Tibial artery (tissue), 4 donors: ENCODE measurements around the gene VEGFA.

Experiments used
- DNase-seq, 2 donors: peaks; one replicate each; pipeline ENCODE4 v3.0.0-alpha.2; 2019
- H3K27ac ChIP-seq, 2 donors: fragments of 200-600 bp; sonication (generic) in 1 of 2; 1 replicate in 1 of 2; 2 replicates in 1 of 2; pipeline ENCODE4 v1.5.1; 2018 to 2019; ENCODE audit warnings: mild to moderate bottlenecking in 1 of 2
- H3K27me3 ChIP-seq, 2 donors: fragments of 200-600 bp; sonication (generic) in 1 of 2; one replicate each; pipeline versions ENCODE4 v1.5.1 to v1.6.0; 2016 to 2019
- H3K36me3 ChIP-seq, 3 donors: fragments of 200-600 bp; sonication (generic) in 2 of 3; one replicate each; pipeline ENCODE4 v1.5.1; 2016 to 2019; ENCODE audit warnings: mild to moderate bottlenecking in 2 of 3
- H3K4me1 ChIP-seq, 4 donors: fragments of 200-600 bp; sonication (generic) in 2 of 4; 1 replicate in 3 of 4; 2 replicates in 1 of 4; pipeline ENCODE4 v1.5.1; 2016 to 2019
- H3K4me3 ChIP-seq, 2 donors: fragments of 200-600 bp; sonication (generic) in 1 of 2; 1 replicate in 1 of 2; 2 replicates in 1 of 2; pipeline ENCODE4 v1.5.1; 2018 to 2019; ENCODE audit warnings: mild to moderate bottlenecking in 2 of 2
- H3K9me3 ChIP-seq, 3 donors: fragments of 200-600 bp; sonication (generic) in 1 of 3; one replicate each; pipeline ENCODE4 v1.5.1; 2016 to 2019
- intact Hi-C: fragments of 100-400 bp; cut with DNase I; formaldehyde crosslinking; loops from one replicate; pipeline ENCODE4 v1.15.0; 2023; ENCODE audit warnings: low total_unique reads
- TF ChIP-seq, protein P1 (sequence below), 2 experiments: fragments of 200-600 bp in 1 of 2; fragments of 450-650 bp in 1 of 2; IDR thresholded peaks; one replicate each; pipeline ENCODE4 v1.5.1; 2017 to 2019; ENCODE audit warnings: antibody characterized with exemption in 2 of 2, mild to moderate bottlenecking in 1 of 2, moderate library complexity in 1 of 2

VEGFA gene

DNA sequence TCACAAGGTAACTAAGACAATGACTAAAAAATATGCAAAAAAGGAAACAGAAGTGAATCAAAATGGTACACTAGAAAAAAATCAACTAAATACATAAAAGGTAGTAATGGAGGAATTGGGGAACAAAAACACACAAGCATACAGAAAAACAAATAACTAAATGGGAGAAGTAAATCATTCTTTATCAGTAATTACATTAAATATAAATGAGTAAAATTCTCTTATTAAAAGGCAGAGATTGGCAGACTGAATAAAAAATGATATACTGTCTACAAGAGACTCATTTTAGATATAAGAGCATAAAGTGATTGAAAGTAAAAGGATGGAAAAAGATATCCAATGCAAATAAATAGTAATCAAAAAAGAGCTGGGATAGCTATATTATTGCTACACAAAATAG lies 39.4 kb upstream of the VEGFA start:
- Histone ChIP-seq H3K36me3 (no peaks in the 10 kb centered on the region), H3K9me3 (peaks cover 0 to 17% (median 4%) of the 10 kb centered on the region in 3 donors), H3K4me3 (no peak overlapping the region), H3K27ac (no peak overlapping the region), H3K27me3 (no peaks in the 10 kb centered on the region), H3K4me1 (no peaks in the 10 kb centered on the region)
- no peak for DNase-seq
- intact Hi-C loops, result no loop called here
- TF ChIP-seq, protein P1, sequence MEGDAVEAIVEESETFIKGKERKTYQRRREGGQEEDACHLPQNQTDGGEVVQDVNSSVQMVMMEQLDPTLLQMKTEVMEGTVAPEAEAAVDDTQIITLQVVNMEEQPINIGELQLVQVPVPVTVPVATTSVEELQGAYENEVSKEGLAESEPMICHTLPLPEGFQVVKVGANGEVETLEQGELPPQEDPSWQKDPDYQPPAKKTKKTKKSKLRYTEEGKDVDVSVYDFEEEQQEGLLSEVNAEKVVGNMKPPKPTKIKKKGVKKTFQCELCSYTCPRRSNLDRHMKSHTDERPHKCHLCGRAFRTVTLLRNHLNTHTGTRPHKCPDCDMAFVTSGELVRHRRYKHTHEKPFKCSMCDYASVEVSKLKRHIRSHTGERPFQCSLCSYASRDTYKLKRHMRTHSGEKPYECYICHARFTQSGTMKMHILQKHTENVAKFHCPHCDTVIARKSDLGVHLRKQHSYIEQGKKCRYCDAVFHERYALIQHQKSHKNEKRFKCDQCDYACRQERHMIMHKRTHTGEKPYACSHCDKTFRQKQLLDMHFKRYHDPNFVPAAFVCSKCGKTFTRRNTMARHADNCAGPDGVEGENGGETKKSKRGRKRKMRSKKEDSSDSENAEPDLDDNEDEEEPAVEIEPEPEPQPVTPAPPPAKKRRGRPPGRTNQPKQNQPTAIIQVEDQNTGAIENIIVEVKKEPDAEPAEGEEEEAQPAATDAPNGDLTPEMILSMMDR (IDR thresholded peaks at IDR 0.05), result no peak

DNA sequence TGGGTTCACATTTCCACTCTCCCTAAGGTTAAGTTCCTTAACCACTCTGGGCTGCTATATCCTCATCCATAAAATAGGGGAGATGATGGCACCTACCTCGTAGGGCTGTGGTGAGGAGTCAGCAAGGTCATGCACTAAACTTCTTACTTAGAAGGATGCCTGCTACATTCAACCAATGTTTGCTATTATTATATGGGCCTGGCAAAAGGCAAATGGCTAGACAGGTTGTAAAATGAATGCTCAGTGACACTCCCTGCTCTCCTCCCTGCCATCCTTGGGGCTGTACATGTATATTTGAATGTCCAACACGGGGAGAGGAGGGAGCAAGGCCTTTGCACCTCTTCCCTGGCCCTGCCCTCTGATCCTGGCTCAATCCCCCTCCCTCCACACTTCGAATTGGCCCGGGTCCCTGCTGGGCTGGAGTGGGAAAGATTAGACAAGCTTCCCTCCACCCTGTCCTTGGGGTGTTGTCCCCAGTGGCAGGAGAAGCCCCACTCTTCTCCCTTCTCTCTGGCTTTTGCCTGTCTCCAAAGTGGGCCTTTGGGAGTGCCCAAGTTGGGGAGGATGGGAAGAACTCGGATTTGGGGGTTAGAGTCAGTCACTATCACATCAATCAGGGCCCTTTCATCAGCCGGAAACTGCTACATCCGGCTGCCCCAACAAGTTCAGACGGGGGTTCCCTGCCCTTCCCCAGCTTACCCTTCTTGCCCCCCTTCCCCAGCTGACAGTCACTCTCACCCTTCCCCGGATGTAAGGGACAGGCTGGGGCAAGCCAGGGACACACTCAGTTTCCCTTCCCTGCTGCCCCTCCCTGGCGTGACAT lies 36.3 kb upstream of the VEGFA start:
- Histone ChIP-seq H3K36me3 (no peaks in the 10 kb centered on the region), H3K9me3 (peaks cover 0 to 17% (median 4%) of the 10 kb centered on the region in 3 donors), H3K27ac (no peak overlapping the region), H3K27me3 (no peaks in the 10 kb centered on the region), H3K4me1 (no peaks in the 10 kb centered on the region), H3K4me3 (no peak overlapping the region)
- TF ChIP-seq, protein P1 (IDR thresholded peaks at IDR 0.05), result no peak
- no peak for DNase-seq
- intact Hi-C loops, result no loop called here

DNA sequence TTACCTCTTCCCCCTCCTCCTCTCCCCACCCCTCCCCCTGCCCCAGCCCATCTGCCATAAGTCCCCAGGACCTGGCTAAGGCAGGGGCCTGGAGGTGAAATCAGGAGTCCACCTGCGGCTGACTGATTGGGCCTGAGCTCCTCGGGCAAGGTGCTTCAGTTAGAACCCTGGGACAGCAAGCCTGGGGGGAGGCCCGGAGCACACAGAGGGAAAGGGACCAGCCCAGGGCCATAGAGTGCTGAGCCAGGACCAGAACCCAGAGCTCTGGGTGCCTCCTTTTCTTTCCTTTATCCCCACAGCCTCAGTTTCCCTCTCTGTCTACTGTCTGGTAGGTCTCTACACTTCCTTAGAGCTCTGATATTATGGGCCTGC lies 35.7 kb upstream of the VEGFA start:
- intact Hi-C loops, result no loop called here
- no peak for DNase-seq
- no peaks in the 10 kb centered on the region for H3K4me1 ChIP-seq
- no peak overlapping the region for H3K27ac ChIP-seq
- no peaks in the 10 kb centered on the region for H3K36me3 ChIP-seq
- H3K4me3 ChIP-seq, result no peak overlapping the region
- TF ChIP-seq, protein P1 (IDR thresholded peaks at IDR 0.05), result no peak
- H3K9me3 ChIP-seq, result peaks cover 0 to 17% (median 4%) of the 10 kb centered on the region in 3 donors
- no peaks in the 10 kb centered on the region for H3K27me3 ChIP-seq

DNA sequence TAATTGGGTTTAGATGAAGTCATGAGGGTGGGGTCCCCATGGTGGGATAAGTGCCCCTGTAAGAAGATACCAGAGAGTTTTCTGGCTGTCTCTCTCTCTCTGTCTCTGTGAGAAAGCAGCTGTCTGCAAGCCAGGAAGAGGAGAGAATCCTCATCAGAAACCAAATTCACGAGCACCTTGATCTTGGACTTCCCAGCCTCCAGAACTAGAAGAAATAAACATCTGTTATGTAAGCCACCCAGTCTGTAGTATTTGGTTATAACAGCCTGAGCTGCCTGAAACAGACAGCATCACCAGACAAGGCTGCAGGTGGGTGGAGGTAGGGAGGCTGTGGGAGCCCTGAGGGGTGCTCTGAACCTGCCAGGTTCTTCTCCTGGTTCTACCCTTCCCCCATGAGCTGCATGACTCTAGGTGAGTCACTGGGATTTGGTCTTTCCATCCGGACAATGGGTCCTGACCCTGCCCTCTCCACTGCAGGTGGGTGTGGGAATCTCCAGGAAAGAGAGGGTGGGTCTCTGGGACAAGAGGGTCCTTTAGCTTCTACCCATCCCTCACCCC lies 34.3 kb upstream of the VEGFA start:
- no peak overlapping the region for H3K27ac ChIP-seq
- no peaks in the 10 kb centered on the region for H3K27me3 ChIP-seq
- H3K4me3 ChIP-seq, result no peak overlapping the region
- TF ChIP-seq, protein P1 (IDR thresholded peaks at IDR 0.05), result no peak
- no peaks in the 10 kb centered on the region for H3K36me3 ChIP-seq
- DNase-seq, result no peak
- intact Hi-C loops, result no loop called here
- no peaks in the 10 kb centered on the region for H3K4me1 ChIP-seq
- H3K9me3 ChIP-seq, result peaks cover 0 to 7% (median 3%) of the 10 kb centered on the region in 3 donors

DNA sequence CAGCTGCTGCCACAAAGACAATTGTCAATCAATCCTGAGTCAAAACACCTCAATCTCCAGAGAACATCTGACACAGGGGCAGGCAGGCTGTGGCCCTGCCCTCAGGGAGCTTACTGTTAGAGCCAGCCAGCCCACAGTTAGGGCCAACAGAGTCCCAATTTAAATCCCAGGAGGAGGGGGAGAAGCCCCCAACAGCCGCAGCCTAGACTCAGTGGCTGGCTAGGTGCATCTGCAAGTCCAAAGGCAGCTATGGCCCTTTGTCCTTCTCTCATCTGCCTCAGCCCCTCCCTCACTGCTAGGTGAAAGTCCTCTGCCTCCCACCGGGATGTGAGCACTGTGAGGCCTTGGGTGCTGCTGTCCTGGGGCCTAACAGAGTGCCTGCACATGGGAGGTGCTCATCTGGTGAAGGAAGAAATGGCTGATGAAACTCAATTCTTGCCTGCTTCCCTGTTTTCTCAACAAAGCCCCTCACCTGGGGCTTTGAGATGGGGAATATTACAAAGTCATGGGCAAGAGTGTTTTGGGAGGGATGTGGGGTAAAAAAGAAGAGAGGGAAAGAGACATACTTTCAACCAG lies 33.7 kb upstream of the VEGFA start:
- intact Hi-C loops, result no loop called here
- H3K36me3 ChIP-seq, result no peaks in the 10 kb centered on the region
- H3K27me3 ChIP-seq, result no peaks in the 10 kb centered on the region
- TF ChIP-seq, protein P1 (IDR thresholded peaks at IDR 0.05), result no peak
- no peaks in the 10 kb centered on the region for H3K4me1 ChIP-seq
- no peak overlapping the region for H3K4me3 ChIP-seq
- DNase-seq, result no peak
- H3K9me3 ChIP-seq, result peaks cover 0 to 2% (median 0%) of the 10 kb centered on the region in 3 donors
- H3K27ac ChIP-seq, result no peak overlapping the region
